Lower lobe of right lung (tissue), 2 donors: ENCODE measurements around the gene GALNT9. TPM values are rescaled to one million over a fixed set of nuclear protein-coding genes. Genes with fewer than 3 reads are reported as not detected.

Experiments
- ATAC-seq, 2 donors: fragments of 200-7000 bp; cut with Tn5 transposase; one replicate each; pipeline ENCODE4 v1.9.1; 2020 to 2022; ENCODE audit warnings: mild to moderate bottlenecking in 2 of 2, moderate library complexity in 2 of 2
- DNase-seq: peaks from one replicate; pipeline ENCODE4 v3.0.0-alpha.2; 2020
- H3K27ac ChIP-seq: fragments of 200-600 bp; one replicate; pipeline ENCODE4 v1.8.0; 2022
- H3K27me3 ChIP-seq: fragments of 200-600 bp; one replicate; pipeline ENCODE4 v1.8.0; 2022; ENCODE audit warnings: low read depth
- H3K36me3 ChIP-seq: fragments of 200-600 bp; one replicate; pipeline ENCODE4 v1.8.0; 2022; ENCODE audit warnings: mild to moderate bottlenecking
- H3K4me1 ChIP-seq: fragments of 200-600 bp; one replicate; pipeline ENCODE4 v1.8.0; 2022
- H3K4me3 ChIP-seq: fragments of 200-600 bp; one replicate; pipeline ENCODE4 v1.8.0; 2022; ENCODE audit warnings: mild to moderate bottlenecking
- H3K9me3 ChIP-seq: fragments of 200-600 bp; one replicate; pipeline ENCODE4 v1.8.0; 2022
- CTCF ChIP-seq: fragments of 200-600 bp; IDR thresholded peaks from one replicate; pipeline ENCODE4 v1.8.0; 2022; ENCODE audit warnings: antibody characterized with exemption, mild to moderate bottlenecking
- intact Hi-C: fragments of 100-400 bp; cut with DNase I; formaldehyde crosslinking; loops from one replicate; pipeline ENCODE4 v1.11.0; 2022
- total RNA-seq: library from RNA; stranded (reverse); fragmentation: NEBNext Ultra II Directional; extraction: Animal tissue kit (Norgen Biotek cat#: 25700); gene quantifications from one replicate; pipeline ENCODE4 v1.2.1, GENCODE V29; 2021
- donor health status: DM: no; HTN: yes; CAD: no; lungs with severe emphysema.

GALNT9 gene
- total RNA-seq, 1 donor from 2014 or later, result not detected

DNA sequence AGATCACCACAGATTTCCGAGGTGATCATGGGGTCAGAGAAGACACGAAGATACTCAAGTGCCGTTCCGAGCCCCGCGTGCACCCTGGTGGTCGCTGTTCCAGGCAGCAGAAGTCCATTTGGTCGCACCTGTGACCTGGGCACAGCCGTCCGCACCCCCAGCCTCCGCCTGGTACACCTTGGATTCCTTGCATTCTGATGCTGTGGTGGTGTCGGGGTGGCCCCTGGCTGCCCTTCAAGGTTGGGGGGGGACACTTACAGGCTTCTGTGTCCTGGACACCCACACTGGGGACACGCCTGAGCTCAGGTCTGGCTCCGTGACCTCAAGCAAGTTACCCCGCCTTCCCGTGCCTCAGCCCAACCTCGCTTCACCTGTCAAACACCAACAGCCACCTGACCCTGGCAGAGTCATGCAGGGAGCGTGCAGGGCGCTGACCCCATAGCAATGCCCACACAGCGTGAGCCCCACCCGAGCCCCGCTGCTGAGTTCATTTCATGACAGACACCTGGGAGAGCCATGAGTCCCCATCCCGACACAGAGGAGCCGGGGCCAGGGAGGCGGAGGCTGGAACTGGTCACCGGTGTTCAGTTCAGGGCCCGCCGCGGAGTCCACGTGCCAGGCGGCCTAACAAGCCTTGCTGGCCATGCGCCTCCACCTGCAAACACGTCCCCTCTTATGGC is 17.9 kb upstream of the GALNT9 start:
- Histone ChIP-seq H3K4me3 (no peak overlapping the region), H3K9me3 (no peaks in the 10 kb centered on the region), H3K4me1 (no peaks in the 10 kb centered on the region), H3K27ac (no peak overlapping the region), H3K36me3 (no peaks in the 10 kb centered on the region), H3K27me3 (peaks cover 20% of the 10 kb centered on the region)
- intact Hi-C loops, result no loop called here
- ATAC-seq, result no peak
- TF ChIP-seq CTCF, result no peak
- no peak for DNase-seq

DNA sequence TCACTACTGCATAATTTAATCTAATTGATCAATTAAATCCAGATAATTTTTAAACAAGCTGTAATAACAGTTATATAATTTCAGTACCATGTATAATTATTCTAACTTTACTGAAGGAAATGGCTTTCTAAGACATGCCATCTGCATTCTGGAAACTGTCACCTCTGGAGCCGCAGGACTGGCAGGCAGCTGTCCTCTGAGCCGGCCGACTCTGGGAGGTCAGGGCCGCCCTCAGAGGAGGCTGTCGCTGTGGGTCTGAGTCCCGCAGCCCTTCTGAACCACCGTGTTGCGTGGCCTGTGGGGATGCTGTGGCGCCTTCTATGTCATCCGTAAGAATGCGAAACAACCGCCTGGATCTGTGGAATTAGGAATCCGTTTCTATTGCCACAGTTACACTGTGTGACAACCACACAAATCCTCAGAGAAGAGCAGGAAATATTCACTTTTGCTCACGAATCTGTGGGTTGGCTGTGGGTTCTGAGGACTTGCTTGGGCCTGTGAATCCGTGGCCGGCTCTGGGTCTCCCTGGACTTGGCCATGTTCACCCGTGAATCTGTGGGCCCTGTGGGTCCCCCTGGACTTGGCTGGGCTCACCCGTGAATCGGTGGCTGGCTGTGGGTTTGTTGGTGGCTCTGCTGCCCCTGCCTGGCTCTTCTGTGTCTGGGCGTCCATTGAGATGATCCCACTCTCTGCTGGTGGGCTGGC is 17.2 kb upstream of the GALNT9 start:
- Histone ChIP-seq H3K4me1 (no peaks in the 10 kb centered on the region), H3K27ac (no peak overlapping the region), H3K36me3 (no peaks in the 10 kb centered on the region), H3K4me3 (no peak overlapping the region), H3K27me3 (peaks cover 25% of the 10 kb centered on the region), H3K9me3 (no peaks in the 10 kb centered on the region)
- ATAC-seq, result no peak
- intact Hi-C loops, result no loop called here
- TF ChIP-seq CTCF, result no peak
- DNase-seq, result no peak

- H3K4me1 ChIP-seq, result no peaks in the 10 kb centered on the region
- no peak overlapping the region for H3K27ac ChIP-seq
- DNase-seq (no peak), ATAC-seq (no peak)
- no peaks in the 10 kb centered on the region for H3K36me3 ChIP-seq
- H3K27me3 ChIP-seq, result peaks cover 30% of the 10 kb centered on the region
- H3K4me3 ChIP-seq, result no peak overlapping the region
- intact Hi-C loops, result no loop called here
- no peaks in the 10 kb centered on the region for H3K9me3 ChIP-seq
- TF ChIP-seq CTCF, result no peak
These were observed 16.3 kb upstream of the GALNT9 start for GRCh38 chr12:132345561-132346200.

DNA sequence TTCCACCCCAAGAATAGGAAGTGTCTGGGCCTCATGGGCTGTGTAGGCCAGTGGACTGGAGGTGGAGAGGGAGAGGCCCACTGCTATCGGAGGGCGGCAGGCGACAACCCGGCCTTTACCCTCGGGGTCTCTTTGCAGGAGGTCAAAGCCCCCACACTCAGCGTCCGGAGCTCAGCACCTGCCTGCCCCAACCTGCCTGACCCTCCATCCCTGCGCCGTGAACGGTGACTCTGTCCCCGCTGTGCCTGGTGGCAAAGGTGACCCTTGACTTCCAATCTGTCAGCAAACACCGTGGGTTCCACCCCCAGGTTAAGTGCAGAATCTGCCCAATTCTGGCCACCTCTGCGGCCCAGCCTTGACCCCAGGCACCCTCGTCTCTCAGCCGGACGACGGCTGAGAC is 15.7 kb upstream of the GALNT9 start:
- Histone ChIP-seq H3K4me3 (no peak overlapping the region), H3K27ac (no peak overlapping the region), H3K4me1 (no peaks in the 10 kb centered on the region), H3K36me3 (no peaks in the 10 kb centered on the region), H3K9me3 (no peaks in the 10 kb centered on the region), H3K27me3 (peaks cover 30% of the 10 kb centered on the region)
- no peak for DNase-seq
- no peak for ATAC-seq
- no peak for TF ChIP-seq CTCF
- intact Hi-C loops, result no loop called here

GRCh38 chr12:132344601-132345000 is 15.2 kb upstream of the GALNT9 start:
- H3K9me3 ChIP-seq, result no peaks in the 10 kb centered on the region
- H3K4me3 ChIP-seq, result no peak overlapping the region
- H3K27me3 ChIP-seq, result peaks cover 33% of the 10 kb centered on the region
- H3K4me1 ChIP-seq, result no peaks in the 10 kb centered on the region
- no peaks in the 10 kb centered on the region for H3K36me3 ChIP-seq
- intact Hi-C loops, result no loop called here
- ATAC-seq (no peak), DNase-seq (no peak)
- no peak for TF ChIP-seq CTCF
- H3K27ac ChIP-seq, result no peak overlapping the region
